ENCODE measurements around the gene GNG8. TPM values are rescaled to one million over a fixed set of nuclear protein-coding genes. Genes with fewer than 3 reads are reported as not detected.

The GNG8 gene
- total and polyA plus RNA-seq, 2 of the 13 experiments (the other 11 are each of a cell fraction or from before 2014, with no cell fraction given): not detected

DNA sequence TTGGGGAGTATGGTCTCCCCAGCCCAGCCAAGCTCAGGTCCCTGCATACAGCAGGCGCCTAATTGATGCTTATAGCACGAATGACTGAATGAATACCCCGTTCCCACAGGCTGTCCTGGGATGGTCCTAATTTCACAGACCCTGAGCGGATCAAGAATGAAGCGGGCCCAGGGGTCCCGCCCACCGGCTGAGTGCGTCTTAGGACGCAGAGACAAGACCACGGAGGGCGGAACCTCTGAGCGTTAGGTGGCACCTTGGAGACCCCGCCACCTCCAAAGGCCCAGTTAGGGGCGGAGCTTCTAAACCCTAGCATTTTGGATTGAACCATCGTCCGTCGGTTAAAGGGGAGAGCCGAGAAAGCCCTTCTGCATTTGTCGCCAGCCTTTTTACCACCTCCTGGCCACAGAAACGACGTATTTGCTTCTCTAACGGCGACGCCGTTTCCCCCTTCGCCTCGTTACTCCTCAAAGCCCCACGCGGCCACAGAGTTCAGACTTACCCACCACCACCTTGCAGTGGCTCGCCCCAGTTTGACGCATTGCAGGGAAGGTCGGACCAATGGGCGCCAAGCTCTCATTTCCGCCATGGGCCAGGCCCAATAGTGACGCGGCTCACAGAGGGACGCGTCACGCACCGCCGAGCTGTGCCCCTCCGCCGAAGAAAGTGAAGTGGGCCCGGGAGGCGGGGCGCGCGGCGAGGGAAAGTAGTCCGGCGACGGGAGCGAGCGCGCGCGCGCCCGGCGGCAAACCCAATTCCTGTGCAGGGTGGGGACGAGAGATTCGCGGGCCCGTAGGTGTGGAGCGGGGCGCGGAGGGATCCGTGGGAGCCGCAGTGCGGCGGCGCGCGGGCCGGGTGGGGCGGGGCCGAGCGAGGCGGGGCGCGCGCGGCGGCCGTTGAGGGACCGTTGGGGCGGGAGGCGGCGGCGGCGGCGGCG, 35.4 kb downstream of the GNG8 start (continued):
- TF ChIP-seq ZFX (CRISPR knock-in tag; IDR thresholded peaks at IDR 0.05; ENCODE audit: low read depth) (peak; percentile 81), ZSCAN9 (CRISPR knock-in tag; IDR thresholded peaks at IDR 0.05; ENCODE audit: borderline replicate concordance) (peak; percentile 69; the same call in 1 of the 2 replicates), ZKSCAN1 (IDR thresholded peaks at IDR 0.05; ENCODE audit: low read length) (peak; percentile 16; the same call in 1 of the 2 replicates), NR2F1 (CRISPR knock-in tag; IDR thresholded peaks at IDR 0.05) (no peak), POGZ (CRISPR knock-in tag; IDR thresholded peaks at IDR 0.05) (peak; percentile 92), SUZ12 (IDR thresholded peaks at IDR 0.05; ENCODE audit: low read depth, low read length) (no peak), ZNF12 (CRISPR knock-in tag; IDR thresholded peaks at IDR 0.05) (no peak), ZNF225 (CRISPR knock-in tag; IDR thresholded peaks at IDR 0.05) (peak; percentile 29; the same call in 1 of the 2 replicates), TARDBP (CRISPR knock-in tag; IDR thresholded peaks at IDR 0.05) (peak; percentile 73; the same call in 1 of the 2 replicates), ZNF264 (CRISPR knock-in tag; IDR thresholded peaks at IDR 0.05) (0 out of 2 replicates have a peak, but pooled peaks have one; percentile 5), ZNF24 (IDR thresholded peaks at IDR 0.05) (peak; percentile 81; the same call in 1 of the 2 replicates), ZNF556 (CRISPR knock-in tag; IDR thresholded peaks at IDR 0.05; ENCODE audit: borderline replicate concordance) (no peak), HNRNPH1 (optimal IDR thresholded peaks at IDR 0.05; ENCODE audit: low read depth, low read length) (no peak), KDM6A (CRISPR knock-in tag; IDR thresholded peaks at IDR 0.05; ENCODE audit: low read depth) (0 out of 2 replicates have a peak, but pooled peaks have one; percentile 37), ZNF335 (CRISPR knock-in tag; IDR thresholded peaks at IDR 0.05) (peak; percentile 66; the same call in 1 of the 2 replicates), GATAD2A (CRISPR knock-in tag; IDR thresholded peaks at IDR 0.05) (peak; percentile 61; the same call in 1 of the 2 replicates)
- TF ChIP-seq, protein P1, sequence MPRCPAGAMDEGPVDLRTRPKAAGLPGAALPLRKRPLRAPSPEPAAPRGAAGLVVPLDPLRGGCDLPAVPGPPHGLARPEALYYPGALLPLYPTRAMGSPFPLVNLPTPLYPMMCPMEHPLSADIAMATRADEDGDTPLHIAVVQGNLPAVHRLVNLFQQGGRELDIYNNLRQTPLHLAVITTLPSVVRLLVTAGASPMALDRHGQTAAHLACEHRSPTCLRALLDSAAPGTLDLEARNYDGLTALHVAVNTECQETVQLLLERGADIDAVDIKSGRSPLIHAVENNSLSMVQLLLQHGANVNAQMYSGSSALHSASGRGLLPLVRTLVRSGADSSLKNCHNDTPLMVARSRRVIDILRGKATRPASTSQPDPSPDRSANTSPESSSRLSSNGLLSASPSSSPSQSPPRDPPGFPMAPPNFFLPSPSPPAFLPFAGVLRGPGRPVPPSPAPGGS (CRISPR knock-in tag; IDR thresholded peaks at IDR 0.05): peak; percentile 53; the same call in 1 of the 2 replicates
- TF ChIP-seq, protein P2, sequence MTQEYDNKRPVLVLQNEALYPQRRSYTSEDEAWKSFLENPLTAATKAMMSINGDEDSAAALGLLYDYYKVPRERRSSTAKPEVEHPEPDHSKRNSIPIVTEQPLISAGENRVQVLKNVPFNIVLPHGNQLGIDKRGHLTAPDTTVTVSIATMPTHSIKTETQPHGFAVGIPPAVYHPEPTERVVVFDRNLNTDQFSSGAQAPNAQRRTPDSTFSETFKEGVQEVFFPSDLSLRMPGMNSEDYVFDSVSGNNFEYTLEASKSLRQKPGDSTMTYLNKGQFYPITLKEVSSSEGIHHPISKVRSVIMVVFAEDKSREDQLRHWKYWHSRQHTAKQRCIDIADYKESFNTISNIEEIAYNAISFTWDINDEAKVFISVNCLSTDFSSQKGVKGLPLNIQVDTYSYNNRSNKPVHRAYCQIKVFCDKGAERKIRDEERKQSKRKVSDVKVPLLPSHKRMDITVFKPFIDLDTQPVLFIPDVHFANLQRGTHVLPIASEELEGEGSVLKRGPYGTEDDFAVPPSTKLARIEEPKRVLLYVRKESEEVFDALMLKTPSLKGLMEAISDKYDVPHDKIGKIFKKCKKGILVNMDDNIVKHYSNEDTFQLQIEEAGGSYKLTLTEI (CRISPR knock-in tag; conservative IDR thresholded peaks at IDR 0.05): no peak
- TF ChIP-seq, protein P3, sequence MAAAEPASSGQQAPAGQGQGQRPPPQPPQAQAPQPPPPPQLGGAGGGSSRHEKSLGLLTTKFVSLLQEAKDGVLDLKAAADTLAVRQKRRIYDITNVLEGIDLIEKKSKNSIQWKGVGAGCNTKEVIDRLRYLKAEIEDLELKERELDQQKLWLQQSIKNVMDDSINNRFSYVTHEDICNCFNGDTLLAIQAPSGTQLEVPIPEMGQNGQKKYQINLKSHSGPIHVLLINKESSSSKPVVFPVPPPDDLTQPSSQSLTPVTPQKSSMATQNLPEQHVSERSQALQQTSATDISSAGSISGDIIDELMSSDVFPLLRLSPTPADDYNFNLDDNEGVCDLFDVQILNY (CRISPR knock-in tag; conservative IDR thresholded peaks at IDR 0.05): peak; percentile 83
- TF ChIP-seq, protein P4, sequence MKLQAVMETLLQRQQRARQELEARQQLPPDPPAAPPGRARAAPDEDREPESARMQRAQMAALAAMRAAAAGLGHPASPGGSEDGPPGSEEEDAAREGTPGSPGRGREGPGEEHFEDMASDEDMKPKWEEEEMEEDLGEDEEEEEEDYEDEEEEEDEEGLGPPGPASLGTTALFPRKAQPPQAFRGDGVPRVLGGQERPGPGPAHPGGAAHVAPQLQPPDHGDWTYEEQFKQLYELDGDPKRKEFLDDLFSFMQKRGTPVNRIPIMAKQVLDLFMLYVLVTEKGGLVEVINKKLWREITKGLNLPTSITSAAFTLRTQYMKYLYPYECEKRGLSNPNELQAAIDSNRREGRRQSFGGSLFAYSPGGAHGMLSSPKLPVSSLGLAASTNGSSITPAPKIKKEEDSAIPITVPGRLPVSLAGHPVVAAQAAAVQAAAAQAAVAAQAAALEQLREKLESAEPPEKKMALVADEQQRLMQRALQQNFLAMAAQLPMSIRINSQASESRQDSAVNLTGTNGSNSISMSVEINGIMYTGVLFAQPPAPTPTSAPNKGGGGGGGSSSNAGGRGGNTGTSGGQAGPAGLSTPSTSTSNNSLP (IDR thresholded peaks at IDR 0.05; ENCODE audit: low read depth, low read length): no peak
- TF ChIP-seq, protein P5, sequence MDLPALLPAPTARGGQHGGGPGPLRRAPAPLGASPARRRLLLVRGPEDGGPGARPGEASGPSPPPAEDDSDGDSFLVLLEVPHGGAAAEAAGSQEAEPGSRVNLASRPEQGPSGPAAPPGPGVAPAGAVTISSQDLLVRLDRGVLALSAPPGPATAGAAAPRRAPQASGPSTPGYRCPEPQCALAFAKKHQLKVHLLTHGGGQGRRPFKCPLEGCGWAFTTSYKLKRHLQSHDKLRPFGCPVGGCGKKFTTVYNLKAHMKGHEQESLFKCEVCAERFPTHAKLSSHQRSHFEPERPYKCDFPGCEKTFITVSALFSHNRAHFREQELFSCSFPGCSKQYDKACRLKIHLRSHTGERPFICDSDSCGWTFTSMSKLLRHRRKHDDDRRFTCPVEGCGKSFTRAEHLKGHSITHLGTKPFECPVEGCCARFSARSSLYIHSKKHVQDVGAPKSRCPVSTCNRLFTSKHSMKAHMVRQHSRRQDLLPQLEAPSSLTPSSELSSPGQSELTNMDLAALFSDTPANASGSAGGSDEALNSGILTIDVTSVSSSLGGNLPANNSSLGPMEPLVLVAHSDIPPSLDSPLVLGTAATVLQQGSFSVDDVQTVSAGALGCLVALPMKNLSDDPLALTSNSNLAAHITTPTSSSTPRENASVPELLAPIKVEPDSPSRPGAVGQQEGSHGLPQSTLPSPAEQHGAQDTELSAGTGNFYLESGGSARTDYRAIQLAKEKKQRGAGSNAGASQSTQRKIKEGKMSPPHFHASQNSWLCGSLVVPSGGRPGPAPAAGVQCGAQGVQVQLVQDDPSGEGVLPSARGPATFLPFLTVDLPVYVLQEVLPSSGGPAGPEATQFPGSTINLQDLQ (CRISPR knock-in tag; IDR thresholded peaks at IDR 0.05): no peak
